Ectodermal cell (in vitro differentiated cells): ENCODE measurements around the gene PRR33.

Experiments used
- H3K27ac ChIP-seq: 2 replicates; pipeline ENCODE4 v1.7.0; 2013; ENCODE audit warnings: mild to moderate bottlenecking, low read depth, low read length; ENCODE audit not compliant: insufficient read depth, poor library complexity, severe bottlenecking
- H3K27me3 ChIP-seq: 2 replicates; pipeline ENCODE4 v1.7.0; 2013; ENCODE audit warnings: mild to moderate bottlenecking, low read length; ENCODE audit not compliant: insufficient read depth, control insufficient read depth, poor library complexity, severe bottlenecking
- H3K36me3 ChIP-seq: one replicate; pipeline ENCODE4 v1.7.0; 2013; ENCODE audit warnings: low read length; ENCODE audit not compliant: control insufficient read depth, insufficient read depth
- H3K4me1 ChIP-seq: one replicate; pipeline ENCODE4 v1.7.0; 2013; ENCODE audit warnings: low read length; ENCODE audit not compliant: control insufficient read depth, insufficient read depth
- H3K4me3 ChIP-seq: 2 replicates; pipeline ENCODE4 v1.7.0; 2013; ENCODE audit warnings: low read depth, low read length, control low read depth; ENCODE audit not compliant: insufficient read depth
- H3K9me3 ChIP-seq: 2 replicates; pipeline ENCODE4 v1.7.0; 2013; ENCODE audit warnings: mild to moderate bottlenecking, low read length, moderate library complexity; ENCODE audit not compliant: control insufficient read depth
- WGBS, 2 experiments: methylation state at CpG; one replicate each; pipeline ENCODE4 v1.1.7; 2013; ENCODE audit warnings: missing lambda C conversion rate in 2 of 2; 5-methylcytosine and 5-hydroxymethylcytosine counted together

The PRR33 gene

DNA sequence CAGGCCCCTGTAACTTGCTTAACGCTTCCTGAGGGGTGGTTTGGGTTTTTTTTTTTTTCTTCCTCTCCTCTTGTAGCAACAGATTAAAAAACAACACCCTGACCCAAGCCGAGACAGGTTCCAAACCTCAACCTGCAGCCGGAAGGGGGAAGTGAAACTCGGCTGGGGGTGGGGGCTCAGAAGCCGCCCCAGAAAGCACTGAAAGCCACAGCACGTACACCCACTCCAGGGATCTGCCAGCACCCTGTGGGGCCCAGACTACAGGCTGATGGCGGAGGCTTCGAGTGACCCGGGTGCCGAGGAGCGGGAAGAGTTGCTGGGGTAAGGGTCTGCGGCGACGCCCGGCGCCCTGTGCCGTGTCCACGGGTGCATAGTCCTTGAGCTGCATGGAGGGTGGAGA is 38.8 kb downstream of the PRR33 start, which contains the start of gene LSP1:
Gene LSP1, plus strand, starts transcription at position 208 of the 400 bp plus-strand sequence. Its CDS starts 61 bp downstream, at position 269.
- no peak within 1 kb of the TSS for H3K27ac ChIP-seq
- no peaks in the 10 kb centered on the region for H3K9me3 ChIP-seq
- 89 to 91% methylated on average over 17 to 18 of the region's 18 CpGs for WGBS, 2 experiments
- no peaks in the 10 kb centered on the region for H3K27me3 ChIP-seq
- no peak within 1 kb of the TSS for H3K4me3 ChIP-seq
- no peaks in the 10 kb centered on the region for H3K36me3 ChIP-seq
- no peaks in the 10 kb centered on the region for H3K4me1 ChIP-seq

DNA sequence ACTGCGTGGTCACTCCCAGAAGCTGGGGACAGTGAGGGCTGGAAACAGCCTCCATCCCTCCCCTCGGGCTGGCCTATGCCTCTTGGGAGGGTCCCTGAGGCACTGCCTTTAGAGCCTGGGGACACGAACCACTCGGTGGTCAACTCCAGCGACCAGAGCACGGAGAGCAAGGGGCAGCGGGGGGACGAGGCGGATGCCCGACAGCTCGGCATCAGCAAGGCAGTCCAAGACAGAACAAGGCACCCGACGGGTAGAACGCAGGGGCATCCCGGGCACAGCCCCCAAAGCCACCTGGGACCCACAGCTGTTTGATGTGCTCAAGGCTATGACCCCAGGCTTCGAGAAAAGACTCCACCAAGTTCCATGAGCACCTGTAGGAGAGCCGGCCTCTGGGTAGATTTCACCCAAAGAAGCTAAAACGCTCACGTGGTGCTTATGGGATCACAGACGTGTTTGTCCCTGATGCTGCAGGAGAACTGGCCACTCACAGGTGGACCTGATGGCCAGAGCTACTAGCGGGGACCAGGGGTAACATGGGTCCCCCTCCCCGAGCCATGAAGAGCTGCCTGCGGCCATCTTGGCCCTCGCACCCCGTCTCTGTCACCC is 39.3 kb downstream of the PRR33 start:
- no peak overlapping the region for H3K4me3 ChIP-seq
- H3K27me3 ChIP-seq, result no peaks in the 10 kb centered on the region
- H3K27ac ChIP-seq, result no peak overlapping the region
- no peaks in the 10 kb centered on the region for H3K36me3 ChIP-seq
- no peaks in the 10 kb centered on the region for H3K4me1 ChIP-seq
- 93% methylated on average over 25 of the region's 25 CpGs for WGBS, 2 experiments
- H3K9me3 ChIP-seq, result no peaks in the 10 kb centered on the region

DNA sequence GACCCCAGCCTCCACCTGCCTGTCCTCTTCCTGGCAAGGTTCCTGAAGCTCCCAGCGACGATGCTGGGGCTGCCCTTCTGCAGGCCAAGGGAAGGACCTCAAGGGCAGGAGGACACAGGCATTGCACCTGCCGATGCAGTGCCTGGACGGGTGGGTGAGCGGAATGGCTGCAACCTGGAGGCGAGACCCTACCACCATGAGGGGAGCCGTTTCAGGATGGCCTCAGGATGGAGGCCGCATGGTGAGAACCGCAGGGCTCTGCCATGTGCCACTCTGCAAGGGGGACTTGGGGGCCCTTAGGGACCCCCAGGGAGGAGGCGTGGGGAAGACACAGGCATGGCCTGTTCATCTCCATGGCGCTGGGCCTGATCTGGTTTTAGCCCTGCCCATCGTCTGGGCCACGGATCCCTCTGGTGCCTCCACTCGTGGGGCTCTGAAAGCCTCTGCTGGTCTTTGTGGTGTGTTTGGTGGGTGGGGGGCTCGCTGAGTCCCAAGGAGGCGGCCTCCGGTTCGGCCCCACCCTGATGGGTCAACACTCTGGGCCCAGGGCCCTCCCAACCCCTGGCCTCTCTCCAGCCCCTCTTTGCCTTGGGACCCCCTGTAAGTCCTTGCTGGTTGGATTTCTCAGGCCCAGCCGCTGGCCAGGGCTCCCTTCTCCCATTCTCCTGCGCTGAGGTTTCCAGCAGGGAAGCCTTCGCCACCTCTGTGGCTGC is 40.1 kb downstream of the PRR33 start:
- WGBS, 2 experiments, result 93% methylated on average over 21 of the region's 21 CpGs
- H3K4me1 ChIP-seq, result no peaks in the 10 kb centered on the region
- H3K36me3 ChIP-seq, result no peaks in the 10 kb centered on the region
- no peaks in the 10 kb centered on the region for H3K9me3 ChIP-seq
- no peak overlapping the region for H3K27ac ChIP-seq
- no peak overlapping the region for H3K4me3 ChIP-seq
- no peaks in the 10 kb centered on the region for H3K27me3 ChIP-seq

DNA sequence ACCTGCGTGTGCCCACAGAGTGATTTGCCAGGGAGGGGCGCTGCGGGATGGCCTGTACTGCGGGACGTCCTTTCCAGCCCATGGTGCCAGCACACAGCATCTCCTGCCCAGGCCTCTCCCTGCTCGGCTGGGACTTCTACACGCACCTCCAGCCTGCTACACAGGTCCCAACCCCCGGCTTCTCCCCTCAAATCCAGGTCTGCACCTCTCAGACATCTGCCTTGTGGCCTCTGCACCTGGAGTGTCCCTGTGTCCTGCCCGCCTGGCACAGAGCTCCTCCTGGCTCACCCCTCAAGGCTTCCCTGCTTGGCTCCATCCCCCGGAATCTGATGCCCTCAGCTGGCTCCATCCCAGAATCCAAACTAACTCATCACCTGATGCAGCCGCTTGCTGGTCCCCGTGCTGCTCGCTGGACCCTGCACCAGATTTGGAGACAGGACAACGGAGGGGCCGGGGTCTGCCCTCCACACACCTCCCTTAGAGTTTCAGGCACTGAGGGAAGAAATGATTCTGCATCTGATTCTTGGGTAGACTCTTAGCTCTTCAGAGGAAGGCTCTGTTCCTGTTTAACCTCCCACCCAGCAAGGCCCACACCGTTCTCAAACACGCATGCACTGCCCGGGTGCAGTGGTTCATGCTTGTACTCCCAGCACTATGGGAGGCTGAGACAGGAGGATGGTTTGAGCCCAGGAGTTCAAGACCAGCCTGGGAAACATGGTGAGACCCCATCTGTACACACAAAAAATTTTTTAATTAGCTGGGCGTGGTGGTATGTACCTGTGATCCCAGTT is 42.9 kb downstream of the PRR33 start:
- whole genome bisulfite sequencing, 2 experiments, result 92 to 94% methylated on average over 19 of the region's 19 CpGs

GRCh38 chr11:1847926-1848639 is 43.6 kb downstream of the PRR33 start:
- 91 to 92% methylated on average over 18 of the region's 18 CpGs for WGBS, 2 experiments
- no peaks in the 10 kb centered on the region for H3K4me1 ChIP-seq
- H3K27ac ChIP-seq, result no peak overlapping the region
- no peaks in the 10 kb centered on the region for H3K27me3 ChIP-seq
- H3K9me3 ChIP-seq, result no peaks in the 10 kb centered on the region
- H3K4me3 ChIP-seq, result no peak overlapping the region
- H3K36me3 ChIP-seq, result no peaks in the 10 kb centered on the region

More for the DNA sequence above, 42.9 kb downstream of the PRR33 start:
- no peaks in the 10 kb centered on the region for H3K27me3 ChIP-seq
- H3K9me3 ChIP-seq, result no peaks in the 10 kb centered on the region
- no peaks in the 10 kb centered on the region for H3K36me3 ChIP-seq
- no peak overlapping the region for H3K4me3 ChIP-seq
- H3K27ac ChIP-seq, result no peak overlapping the region
- H3K4me1 ChIP-seq, result no peaks in the 10 kb centered on the region

GRCh38 chr11:1847006-1847735 is 44.5 kb downstream of the PRR33 start:
- H3K4me3 ChIP-seq, result no peak overlapping the region
- 89 to 91% methylated on average over 34 of the region's 34 CpGs for WGBS, 2 experiments

DNA sequence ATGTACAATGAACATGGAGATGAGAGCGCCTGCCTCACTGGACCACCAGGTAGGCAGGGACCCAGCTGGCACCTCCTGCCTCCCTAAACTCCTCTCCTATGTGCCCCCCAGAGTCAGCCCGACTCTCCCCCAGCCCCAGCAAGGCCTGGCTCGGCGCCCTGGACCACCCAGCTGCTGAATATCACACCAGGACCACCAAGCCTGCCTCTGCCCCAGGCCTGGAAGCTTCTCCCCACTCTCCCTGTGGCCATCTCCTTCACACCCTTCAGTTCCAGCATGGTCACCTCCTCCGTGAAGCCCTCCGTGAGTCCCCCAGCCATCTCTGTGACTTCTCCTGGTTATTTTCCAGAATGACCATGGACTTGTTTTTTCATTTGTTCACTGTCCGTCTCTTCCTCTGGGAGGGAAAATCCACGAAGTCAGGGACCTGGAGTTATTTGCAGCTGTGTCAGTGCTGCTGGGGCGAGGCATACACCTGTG is 45.2 kb downstream of the PRR33 start:
- Histone ChIP-seq H3K27me3 (no peaks in the 10 kb centered on the region), H3K36me3 (no peaks in the 10 kb centered on the region), H3K4me1 (no peaks in the 10 kb centered on the region), H3K9me3 (no peaks in the 10 kb centered on the region), H3K4me3 (no peak overlapping the region), H3K27ac (no peak overlapping the region)
- WGBS, 2 experiments, result 94 to 95% methylated on average over 9 of the region's 9 CpGs

More at GRCh38 chr11:1847006-1847735, 44.5 kb downstream of the PRR33 start:
- Histone ChIP-seq H3K36me3 (no peaks in the 10 kb centered on the region), H3K9me3 (no peaks in the 10 kb centered on the region), H3K4me1 (no peaks in the 10 kb centered on the region), H3K27me3 (no peaks in the 10 kb centered on the region), H3K27ac (no peak overlapping the region)

GRCh38 chr11:1845561-1846452 is 45.9 kb downstream of the PRR33 start:
- Histone ChIP-seq H3K4me3 (no peak overlapping the region), H3K27me3 (no peaks in the 10 kb centered on the region), H3K27ac (no peak overlapping the region), H3K36me3 (no peaks in the 10 kb centered on the region), H3K4me1 (no peaks in the 10 kb centered on the region), H3K9me3 (no peaks in the 10 kb centered on the region)
- 89 to 91% methylated on average over 21 of the region's 21 CpGs for WGBS, 2 experiments

- no peak overlapping the region for H3K4me3 ChIP-seq
- H3K4me1 ChIP-seq, result no peaks in the 10 kb centered on the region
- 85 to 87% methylated on average over 1 of the region's 1 CpG for WGBS, 2 experiments
- no peaks in the 10 kb centered on the region for H3K36me3 ChIP-seq
- no peaks in the 10 kb centered on the region for H3K27me3 ChIP-seq
- no peaks in the 10 kb centered on the region for H3K9me3 ChIP-seq
- H3K27ac ChIP-seq, result no peak overlapping the region
Observed at GRCh38 chr11:1845095-1845429, 46.6 kb downstream of the PRR33 start.
